ENCODE results near the gene TMEM69. TPM values are rescaled to one million over a fixed set of nuclear protein-coding genes. Genes with fewer than 3 reads are reported as not detected.

TMEM69 gene
- total and polyA plus RNA-seq, 10 of the 15 experiments (the other 5 are each of a cell fraction or from before 2014, with no cell fraction given): 44.6 to 162 (median 88.8) TPM

DNA sequence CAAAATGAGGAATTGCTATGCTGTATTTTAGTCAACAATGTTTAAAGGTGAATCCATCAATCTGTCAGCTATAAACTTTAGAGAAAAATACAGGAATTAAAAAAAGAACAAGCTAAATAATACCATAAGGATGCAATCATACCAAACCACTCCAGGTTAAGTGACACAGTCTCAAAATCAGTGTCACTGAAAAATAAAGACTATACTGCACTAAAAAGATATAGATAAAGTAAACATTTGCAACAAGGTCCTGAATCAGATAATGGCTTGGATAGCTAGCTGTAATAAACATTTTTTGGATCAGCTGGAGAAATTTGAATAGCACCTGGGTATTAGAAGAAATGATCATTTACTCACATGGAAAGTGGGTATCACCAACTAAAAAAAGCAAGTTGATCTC, 9.5 kb upstream of the TMEM69 start (continued):
- TF ChIP-seq WRNIP1 (IDR thresholded peaks at IDR 0.05; ENCODE audit: borderline replicate concordance, low read depth, low read length): no peak

DNA sequence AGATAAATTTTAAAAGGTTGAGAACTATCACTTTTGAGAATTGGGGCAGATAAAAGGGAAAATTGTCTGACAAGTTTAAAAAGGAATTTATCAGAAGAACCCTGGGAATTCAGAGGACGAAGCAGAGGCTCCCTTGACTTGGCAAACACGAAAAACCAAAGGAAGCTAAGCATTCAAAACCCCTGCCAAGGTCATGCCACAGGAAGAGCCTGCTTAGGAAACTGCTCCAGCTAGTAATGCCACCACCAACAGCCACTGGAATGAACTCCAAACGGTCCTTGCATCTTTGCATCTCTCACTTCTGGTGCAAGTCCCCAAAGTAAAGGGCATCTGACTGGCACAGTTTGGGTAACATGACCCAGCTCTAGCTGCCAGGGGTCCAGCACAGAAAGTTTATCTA, 8.9 kb upstream of the TMEM69 start:
- Histone ChIP-seq H3K79me2 (ENCODE audit: control insufficient read depth, insufficient read depth, low read length) (peaks cover 91% of the 10 kb centered on the region), H3K27ac (ENCODE audit: control insufficient read depth, insufficient read depth) (no peak overlapping the region), H4K20me1 (ENCODE audit: control insufficient read depth, insufficient read depth) (peaks cover 3% of the 10 kb centered on the region; the same call in 1 of the 2 replicates), H2AFZ (ENCODE audit: control insufficient read depth, low read depth, low read length) (no peak overlapping the region), H3K27me3 (replicated peaks in 1 of 2; ENCODE audit: control insufficient read depth in 2 of 2, insufficient read depth in 2 of 2, low read length in 1 of 2) (no peaks in the 10 kb centered on the region), H3K4me1 (ENCODE audit: control insufficient read depth, insufficient read depth, low read length) (peaks cover 2% of the 10 kb centered on the region; the same call in 1 of the 2 replicates), H3K9ac (ENCODE audit: control insufficient read depth, insufficient read depth, low read length) (no peak overlapping the region), H3K9me3 (replicated peaks; ENCODE audit: control insufficient read depth, insufficient read depth, low read length) (no peaks in the 10 kb centered on the region), H3K36me3 (ENCODE audit: control insufficient read depth in 2 of 2, insufficient read depth in 2 of 2, low read length in 1 of 2) (peaks cover 0 to 4% of the 10 kb centered on the region in 2 experiments; a peak in 3 of 4 replicates), H3K4me2 (ENCODE audit: control insufficient read depth, insufficient read depth) (no peak overlapping the region), H3K4me3 (no peak overlapping the region; the same call in 1 of the 2 replicates)
- intact Hi-C loops (cut with micrococcal nuclease; ENCODE audit: unreplicated experiment): no loop called here
- no TSS peak for BruUV-seq (replicated peaks)
- FAIRE-seq (no peak), ATAC-seq (no peak), DNase-seq (ENCODE audit: low read depth, low spot score) (no peak)
- POLR2A ChIA-PET: interaction anchor here (0.5 to 1.7 kb wide), 2 partner anchors 10 to 260 kb away, joined by 3 to 12 read pairs; no protein-coding TSS in a partner anchor
- in situ Hi-C loops (cut with MboI): no loop called here
- CTCF ChIA-PET: interaction anchor here (1.4 kb wide), 1 partner anchor 545 kb away, joined by 3 read pairs; no protein-coding TSS in a partner anchor
- SMC1A ChIA-PET (ENCODE audit: uncharacterized antibody, unreplicated experiment): interaction anchor here (0.7 to 2.1 kb wide), 4 partner anchors 8 to 71 kb away, joined by 3 to 4 read pairs (median 3); no protein-coding TSS in a partner anchor
- RAD21 ChIA-PET (ENCODE audit: unreplicated experiment): interaction anchor here (0.6 kb wide), 1 partner anchor 80 kb away, joined by 3 read pairs; no protein-coding TSS in a partner anchor
- no peak for TF ChIP-seq MEF2A (IDR thresholded peaks at IDR 0.05; ENCODE audit: insufficient read depth, low read depth, low read length)
- TF ChIP-seq WRNIP1 (IDR thresholded peaks at IDR 0.05; ENCODE audit: borderline replicate concordance, low read depth, low read length): no peak
- TF ChIP-seq GABPA (IDR thresholded peaks at IDR 0.05; ENCODE audit: low read depth): no peak
- no peak for TF ChIP-seq SMC3 (IDR thresholded peaks at IDR 0.05; ENCODE audit: borderline replicate concordance, low read length)
- no peak for TF ChIP-seq RAD21 (IDR thresholded peaks at IDR 0.05; ENCODE audit: insufficient read depth, low read depth, low read length)
- no peak for TF ChIP-seq IKZF1 (conservative IDR thresholded peaks at IDR 0.05)
- no peak for TF ChIP-seq ASH2L (IDR thresholded peaks at IDR 0.05; ENCODE audit: borderline replicate concordance, low read depth)
- no peak for TF ChIP-seq POLR2AphosphoS5 (IDR thresholded peaks at IDR 0.05; ENCODE audit: low read length)
- 20% methylated on average over 3 of the region's 3 CpGs for WGBS (ENCODE audit: insufficient coverage, insufficient replicate concordance, low lambda C conversion rate, missing lambda C conversion rate)
